HG03196 (cell line): ENCODE results near the gene PLXNA1.

Experiments used
- ATAC-seq: cut with Tn5 transposase; IDR thresholded peaks from one replicate; pipeline ENCODE4 v1.9.1; 2021; ENCODE audit not compliant: unreplicated experiment

The PLXNA1 gene

DNA sequence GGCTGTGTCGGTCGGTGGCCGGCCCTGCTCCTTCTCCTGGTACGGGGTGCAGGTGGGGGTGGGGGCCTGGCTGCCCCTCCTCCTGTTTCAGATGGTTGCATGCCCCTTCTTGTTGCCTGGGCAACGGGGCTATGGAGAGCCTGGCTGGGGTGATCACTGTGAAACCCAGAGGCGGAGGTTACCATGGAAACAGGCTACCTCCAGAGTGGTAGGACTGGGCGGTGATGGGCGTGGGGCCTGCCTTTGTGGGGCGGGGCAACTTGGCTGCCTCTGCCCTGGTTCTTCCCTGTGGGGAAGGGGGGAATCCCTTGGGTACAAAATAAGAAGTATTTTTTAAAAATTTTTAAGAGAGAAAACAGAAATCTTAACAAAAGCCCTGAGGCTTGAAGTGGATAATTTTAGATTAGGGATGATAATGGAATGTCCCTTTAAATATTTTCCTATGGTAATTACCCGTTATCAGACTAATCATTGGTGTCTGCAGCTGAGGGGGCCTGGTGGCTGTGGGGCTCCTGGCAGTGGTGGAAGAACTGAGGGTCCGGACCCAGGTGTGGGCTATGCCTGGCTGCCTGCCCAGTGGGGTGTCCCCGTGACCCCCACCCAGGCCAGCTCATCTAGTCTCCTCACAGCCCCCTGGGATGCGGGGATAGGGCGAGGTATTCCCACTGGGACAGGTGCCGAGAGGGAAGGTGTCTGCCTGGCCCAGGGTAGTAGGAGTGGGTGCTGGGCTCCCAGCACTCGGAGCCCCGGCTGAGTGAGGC lies 32.5 kb downstream of the PLXNA1 start:
- ATAC-seq: no peak

- no peak for ATAC-seq
Observed at GRCh38 chr3:127016043-127016343, 33.1 kb downstream of the PLXNA1 start.

DNA sequence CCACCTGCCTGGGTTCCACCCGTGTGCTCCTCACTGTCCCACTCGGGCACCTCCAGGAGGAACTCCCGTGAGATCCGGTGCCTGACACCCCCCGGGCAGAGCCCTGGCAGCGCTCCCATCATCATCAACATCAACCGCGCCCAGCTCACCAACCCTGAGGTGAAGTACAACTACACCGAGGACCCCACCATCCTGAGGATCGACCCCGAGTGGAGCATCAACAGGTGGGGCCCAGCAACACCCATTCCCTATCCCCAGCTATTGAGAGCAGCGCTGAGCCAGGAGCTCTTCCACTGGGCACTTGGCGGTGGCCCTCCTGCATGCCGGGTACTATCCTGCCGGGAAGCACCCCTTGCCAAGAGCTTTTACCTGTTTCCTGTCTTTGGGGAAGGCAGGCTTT lies 33.5 kb downstream of the PLXNA1 start:
- no peak for ATAC-seq

DNA sequence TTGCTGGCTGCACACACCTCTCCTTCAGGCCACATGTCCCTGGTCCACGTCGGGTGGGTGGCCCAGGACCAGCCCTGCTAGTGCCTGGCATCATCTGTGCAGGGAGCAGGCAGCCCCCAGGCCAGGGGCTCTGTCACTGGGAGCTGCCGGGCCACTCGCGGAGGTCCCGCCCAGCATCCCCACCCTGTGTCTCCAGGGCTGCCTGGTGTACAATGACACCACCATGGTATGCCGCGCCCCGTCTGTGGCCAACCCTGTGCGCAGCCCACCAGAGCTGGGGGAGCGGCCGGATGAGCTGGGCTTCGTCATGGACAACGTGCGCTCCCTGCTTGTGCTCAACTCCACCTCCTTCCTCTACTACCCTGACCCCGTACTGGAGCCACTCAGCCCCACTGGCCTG lies 34.3 kb downstream of the PLXNA1 start:
- ATAC-seq: no peak

GRCh38 chr3:127017781-127018180 lies 34.9 kb downstream of the PLXNA1 start:
- ATAC-seq: no peak

DNA sequence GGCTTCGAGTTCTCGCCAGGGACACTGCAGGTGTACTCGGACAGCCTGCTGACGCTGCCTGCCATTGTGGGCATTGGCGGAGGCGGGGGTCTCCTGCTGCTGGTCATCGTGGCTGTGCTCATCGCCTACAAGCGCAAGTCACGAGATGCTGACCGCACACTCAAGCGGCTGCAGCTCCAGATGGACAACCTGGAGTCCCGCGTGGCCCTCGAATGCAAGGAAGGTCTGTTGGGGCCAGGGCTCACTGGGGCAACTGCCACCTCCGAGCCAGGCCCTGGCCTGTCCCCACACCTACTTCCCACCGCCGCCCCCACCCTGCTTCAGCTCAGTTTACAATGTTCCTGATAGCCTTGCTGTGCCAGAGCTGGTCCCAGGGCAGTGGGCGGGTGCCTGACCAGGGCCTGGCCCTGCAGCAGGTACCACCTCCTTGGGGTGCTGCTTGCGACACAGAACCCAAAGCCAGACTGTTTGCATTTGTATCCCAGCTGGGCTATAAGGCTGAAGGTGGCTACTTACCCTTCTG lies 35.5 kb downstream of the PLXNA1 start:
- no peak for ATAC-seq

DNA sequence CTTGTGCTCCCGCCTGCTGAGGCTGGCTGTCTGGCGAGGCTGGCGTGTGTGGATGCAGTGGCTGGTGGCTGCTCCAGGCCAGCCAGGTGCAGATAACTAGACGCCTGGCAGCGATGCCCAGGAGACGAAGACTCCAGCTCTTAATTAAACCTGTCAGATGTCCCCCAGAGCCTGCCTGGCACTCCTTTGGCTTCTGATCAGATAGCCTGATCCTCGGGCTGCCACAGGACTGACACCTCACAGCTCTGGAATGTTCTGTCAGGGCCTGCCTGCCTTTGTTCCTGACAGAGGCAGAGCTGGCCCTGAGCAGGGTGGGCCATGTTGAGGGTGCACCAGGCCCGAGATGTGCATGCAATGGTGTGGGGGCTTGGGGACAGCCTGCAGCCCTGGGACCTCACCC lies 36.5 kb downstream of the PLXNA1 start:
- ATAC-seq: no peak

- ATAC-seq: no peak
Observed at GRCh38 chr3:127020543-127020942, 37.6 kb downstream of the PLXNA1 start.

DNA sequence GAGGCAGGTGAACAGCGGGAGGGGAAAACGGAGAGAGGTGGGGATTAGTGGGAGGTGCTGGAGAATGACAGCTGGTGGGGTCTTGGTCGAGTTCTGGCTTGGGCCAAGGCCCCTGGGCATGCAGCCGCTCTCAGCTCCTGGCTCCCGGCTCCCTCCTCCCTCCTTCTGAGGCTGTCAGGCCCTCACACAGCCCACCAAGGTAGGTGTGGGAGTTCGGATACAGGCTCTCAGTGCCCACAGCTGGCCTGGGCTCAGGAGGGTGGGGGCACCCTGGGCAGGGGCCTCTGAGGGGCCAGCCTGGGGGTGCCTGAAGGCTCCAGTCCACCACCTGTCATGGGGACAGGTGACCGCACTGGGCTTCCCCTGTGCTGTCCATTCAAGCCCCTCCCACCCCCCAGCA lies 39.9 kb downstream of the PLXNA1 start:
- no peak for ATAC-seq

DNA sequence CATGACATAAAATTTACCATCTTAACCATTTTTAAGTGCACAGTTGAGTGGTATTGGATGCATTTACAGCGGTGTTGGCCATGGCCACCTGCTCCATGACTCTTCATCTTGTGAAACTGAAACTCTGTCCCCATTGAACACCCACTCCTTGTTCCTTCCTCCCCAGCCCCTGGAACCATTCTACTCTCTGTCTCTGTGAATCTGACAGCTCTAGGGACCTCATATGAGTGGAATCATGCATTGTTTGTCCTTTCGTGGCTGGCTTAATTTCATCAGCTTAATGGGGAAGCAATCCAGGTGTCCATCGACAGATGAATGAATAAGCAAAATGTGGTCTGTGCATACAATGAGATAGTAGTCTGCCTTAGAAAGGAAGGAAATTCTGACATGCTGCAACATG lies 42.5 kb downstream of the PLXNA1 start:
- no peak for ATAC-seq

- no peak for ATAC-seq
Observed at GRCh38 chr3:127026036-127026435, 43.1 kb downstream of the PLXNA1 start.

DNA sequence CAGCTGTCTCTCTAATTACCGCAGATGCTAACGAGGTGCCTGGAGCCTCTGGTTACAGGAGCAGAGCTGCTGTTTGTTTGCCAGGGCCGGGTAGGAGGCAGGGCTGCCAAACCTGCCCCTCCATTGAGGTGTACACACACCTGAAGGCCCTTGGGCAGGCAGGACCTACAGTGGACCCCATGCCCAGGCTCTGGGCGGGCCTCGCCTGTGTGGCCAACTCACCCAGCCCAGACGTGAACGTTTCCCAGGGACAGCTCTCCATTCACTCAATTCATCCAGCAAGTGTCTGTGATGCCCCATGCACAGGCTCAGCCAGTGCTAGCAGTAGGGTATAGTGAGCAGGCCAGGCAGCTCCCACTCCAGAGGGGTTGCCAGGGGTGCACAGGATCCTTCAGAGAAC lies 43.7 kb downstream of the PLXNA1 start:
- ATAC-seq: no peak

DNA sequence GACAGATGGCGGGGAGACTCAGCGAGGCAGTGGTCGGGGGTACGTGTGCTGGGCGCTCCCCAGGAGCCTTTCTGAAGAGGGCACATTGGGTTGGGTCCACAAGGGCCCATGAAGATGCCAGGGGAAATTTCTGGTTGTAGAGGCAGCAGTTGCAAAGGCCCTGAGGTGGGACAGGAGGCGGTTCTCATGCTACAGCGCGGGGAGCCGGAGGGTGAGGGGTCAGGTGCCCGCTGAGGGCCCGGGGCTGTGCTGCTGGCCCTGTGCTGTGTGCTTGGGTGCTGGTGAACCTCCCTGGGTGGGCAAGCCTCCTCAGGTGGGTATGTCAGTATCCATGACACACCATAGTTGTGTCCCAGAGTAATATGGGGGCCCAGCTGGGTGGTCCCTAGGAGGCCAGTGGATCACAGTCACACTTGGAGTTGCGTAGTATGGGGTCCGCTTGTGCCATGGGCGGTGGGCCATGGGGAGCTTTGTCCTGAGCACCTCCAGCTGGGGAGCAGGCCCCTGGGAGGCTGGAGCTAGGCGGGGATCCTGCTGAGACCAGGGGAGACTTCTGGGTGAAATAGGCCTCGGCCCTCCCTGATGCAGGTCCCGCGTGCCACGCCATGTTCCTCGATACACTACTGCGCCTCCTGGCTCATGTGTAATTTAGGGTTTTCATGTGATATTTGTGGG lies 44.3 kb downstream of the PLXNA1 start:
- no peak for ATAC-seq

GRCh38 chr3:127027811-127028548 lies 45.1 kb downstream of the PLXNA1 start:
- ATAC-seq: no peak

DNA sequence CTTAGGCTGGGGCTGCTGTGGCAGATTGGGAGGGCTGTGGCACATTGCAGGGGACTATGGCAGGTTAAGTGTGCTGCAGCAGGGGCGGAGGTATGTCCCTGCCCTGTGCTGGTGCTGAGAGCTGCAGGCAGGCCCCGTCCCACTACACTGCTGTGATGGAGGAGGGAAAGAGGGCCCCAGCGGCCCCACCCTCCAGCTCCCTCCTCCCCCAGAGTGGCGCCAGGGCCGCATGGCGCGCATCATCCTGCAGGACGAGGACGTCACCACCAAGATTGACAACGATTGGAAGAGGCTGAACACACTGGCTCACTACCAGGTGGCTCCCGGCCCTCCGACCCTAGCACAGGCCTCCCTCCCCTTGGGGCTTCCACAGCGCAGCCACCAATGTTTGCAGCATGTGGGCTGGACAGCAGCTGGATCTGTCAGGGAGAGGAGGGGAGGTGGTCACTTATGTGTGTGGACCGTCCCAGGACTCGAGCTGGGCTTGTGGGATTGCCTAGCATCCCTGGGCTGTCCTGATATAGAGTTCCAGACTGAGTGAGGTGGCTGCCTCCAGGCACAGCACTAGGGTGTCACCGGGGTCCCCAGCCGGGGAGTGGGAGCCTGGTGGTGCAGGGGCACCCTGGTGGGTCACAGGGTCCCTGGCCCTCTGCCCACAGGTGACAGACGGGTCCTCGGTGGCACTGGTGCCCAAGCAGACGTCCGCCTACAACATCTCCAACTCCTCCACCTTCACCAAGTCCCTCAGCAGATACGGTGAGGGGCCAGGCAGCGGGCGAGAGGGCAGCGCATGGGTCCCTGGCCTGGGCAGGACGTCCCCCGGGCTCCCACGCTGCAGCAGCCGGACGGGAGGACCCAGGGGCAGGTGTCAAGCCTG lies 46.1 kb downstream of the PLXNA1 start:
- ATAC-seq: no peak

GRCh38 chr3:127029658-127030507 lies 47.0 kb downstream of the PLXNA1 start:
- no peak for ATAC-seq

- ATAC-seq: no peak
Observed at GRCh38 chr3:127030508-127031412, 47.8 kb downstream of the PLXNA1 start.

GRCh38 chr3:127031413-127031810 lies 48.5 kb downstream of the PLXNA1 start:
- no peak for ATAC-seq

- ATAC-seq: no peak
Observed at GRCh38 chr3:127031845-127032244, 48.9 kb downstream of the PLXNA1 start.
